Measurements from ENCODE around the gene GRIPAP1. TPM values are rescaled to one million over a fixed set of nuclear protein-coding genes. Genes with fewer than 3 reads are reported as not detected.

The GRIPAP1 gene
- total RNA-seq, 2 donors from 2014 or later = 29.8 to 36.6 TPM

- no peaks in the 10 kb centered on the region for H3K36me3 ChIP-seq
- H3K27ac ChIP-seq = no peak overlapping the region
- no peaks in the 10 kb centered on the region for H3K9me3 ChIP-seq
- H3K27me3 ChIP-seq (replicated peaks; ENCODE audit: insufficient read depth) = no peaks in the 10 kb centered on the region
- no peak for TF ChIP-seq CTCF (IDR thresholded peaks at IDR 0.05)
- H3K4me3 ChIP-seq = no peak overlapping the region
- peaks cover 0 to 5% of the 10 kb centered on the region in 2 donors for H3K4me1 ChIP-seq (ENCODE audit: control insufficient read depth in 1 of 2, low read depth in 2 of 2)
- no peak for DNase-seq (ENCODE audit: low spot score)
- no peak for ATAC-seq (ENCODE audit: insufficient number of reproducible peaks, low FRiP score, low read depth)
Measured at GRCh38 chrX:48935301-48935670, 66.8 kb downstream of the GRIPAP1 start.

GRCh38 chrX:48934581-48935300 lies 67.3 kb downstream of the GRIPAP1 start:
- no peak for TF ChIP-seq CTCF (IDR thresholded peaks at IDR 0.05)
- no peak for ATAC-seq (ENCODE audit: insufficient number of reproducible peaks, low FRiP score, low read depth)
- Histone ChIP-seq H3K4me1 (ENCODE audit: control insufficient read depth in 1 of 2, low read depth in 2 of 2) (peaks cover 0 to 5% of the 10 kb centered on the region in 2 donors), H3K4me3 (no peak overlapping the region), H3K9me3 (no peaks in the 10 kb centered on the region), H3K36me3 (no peaks in the 10 kb centered on the region), H3K27ac (no peak overlapping the region), H3K27me3 (replicated peaks; ENCODE audit: insufficient read depth) (no peaks in the 10 kb centered on the region)
- no peak for DNase-seq (ENCODE audit: low spot score)

GRCh38 chrX:48933757-48934156 lies 68.3 kb downstream of the GRIPAP1 start:
- DNase-seq (ENCODE audit: low spot score) (no peak), ATAC-seq (ENCODE audit: insufficient number of reproducible peaks, low FRiP score, low read depth) (no peak)
- Histone ChIP-seq H3K27ac (no peak overlapping the region), H3K9me3 (no peaks in the 10 kb centered on the region), H3K4me1 (ENCODE audit: control insufficient read depth in 1 of 2, low read depth in 2 of 2) (no peaks in the 10 kb centered on the region), H3K4me3 (no peak overlapping the region), H3K36me3 (no peaks in the 10 kb centered on the region), H3K27me3 (replicated peaks; ENCODE audit: insufficient read depth) (no peaks in the 10 kb centered on the region)
- no peak for TF ChIP-seq CTCF (IDR thresholded peaks at IDR 0.05)

GRCh38 chrX:48927736-48928382 lies 74.2 kb downstream of the GRIPAP1 start:
- H3K27me3 ChIP-seq (replicated peaks; ENCODE audit: insufficient read depth) = no peaks in the 10 kb centered on the region
- no peak overlapping the region for H3K27ac ChIP-seq
- TF ChIP-seq CTCF (IDR thresholded peaks at IDR 0.05) = no peak
- H3K36me3 ChIP-seq = peaks cover 21% of the 10 kb centered on the region
- no peak overlapping the region for H3K4me3 ChIP-seq
- no peaks in the 10 kb centered on the region for H3K9me3 ChIP-seq
- no peak for ATAC-seq (ENCODE audit: insufficient number of reproducible peaks, low FRiP score, low read depth)
- DNase-seq (ENCODE audit: low spot score) = no peak
- no peaks in the 10 kb centered on the region for H3K4me1 ChIP-seq (ENCODE audit: control insufficient read depth in 1 of 2, low read depth in 2 of 2)

GRCh38 chrX:48927123-48927522 lies 74.9 kb downstream of the GRIPAP1 start:
- no peak for ATAC-seq (ENCODE audit: insufficient number of reproducible peaks, low FRiP score, low read depth)
- H3K27ac ChIP-seq = no peak overlapping the region
- H3K36me3 ChIP-seq = peaks cover 24% of the 10 kb centered on the region
- no peak for DNase-seq (ENCODE audit: low spot score)
- no peaks in the 10 kb centered on the region for H3K9me3 ChIP-seq
- no peaks in the 10 kb centered on the region for H3K4me1 ChIP-seq (ENCODE audit: control insufficient read depth in 1 of 2, low read depth in 2 of 2)
- TF ChIP-seq CTCF (IDR thresholded peaks at IDR 0.05) = no peak
- no peaks in the 10 kb centered on the region for H3K27me3 ChIP-seq (replicated peaks; ENCODE audit: insufficient read depth)
- H3K4me3 ChIP-seq = no peak overlapping the region
